ENCODE measurements around the gene PTPRS. TPM values are rescaled to one million over a fixed set of nuclear protein-coding genes. Genes with fewer than 3 reads are reported as not detected.

PTPRS gene
- total RNA-seq, 1 donor from 2014 or later, result 107 TPM

- Histone ChIP-seq H3K9me3 (no peaks in the 10 kb centered on the region), H3K4me3 (peak overlapping the region; percentile 68), H3K27ac (peak overlapping the region; percentile 31), H3K27me3 (ENCODE audit: low read depth) (peaks cover 27% of the 10 kb centered on the region), H3K36me3 (no peaks in the 10 kb centered on the region), H3K4me1 (peaks cover 34% of the 10 kb centered on the region)
- DNase-seq (no peak), ATAC-seq (peak; percentile 57 to 66)
- intact Hi-C loops (cut with DNase I), result no loop called here
- TF ChIP-seq, protein P1, sequence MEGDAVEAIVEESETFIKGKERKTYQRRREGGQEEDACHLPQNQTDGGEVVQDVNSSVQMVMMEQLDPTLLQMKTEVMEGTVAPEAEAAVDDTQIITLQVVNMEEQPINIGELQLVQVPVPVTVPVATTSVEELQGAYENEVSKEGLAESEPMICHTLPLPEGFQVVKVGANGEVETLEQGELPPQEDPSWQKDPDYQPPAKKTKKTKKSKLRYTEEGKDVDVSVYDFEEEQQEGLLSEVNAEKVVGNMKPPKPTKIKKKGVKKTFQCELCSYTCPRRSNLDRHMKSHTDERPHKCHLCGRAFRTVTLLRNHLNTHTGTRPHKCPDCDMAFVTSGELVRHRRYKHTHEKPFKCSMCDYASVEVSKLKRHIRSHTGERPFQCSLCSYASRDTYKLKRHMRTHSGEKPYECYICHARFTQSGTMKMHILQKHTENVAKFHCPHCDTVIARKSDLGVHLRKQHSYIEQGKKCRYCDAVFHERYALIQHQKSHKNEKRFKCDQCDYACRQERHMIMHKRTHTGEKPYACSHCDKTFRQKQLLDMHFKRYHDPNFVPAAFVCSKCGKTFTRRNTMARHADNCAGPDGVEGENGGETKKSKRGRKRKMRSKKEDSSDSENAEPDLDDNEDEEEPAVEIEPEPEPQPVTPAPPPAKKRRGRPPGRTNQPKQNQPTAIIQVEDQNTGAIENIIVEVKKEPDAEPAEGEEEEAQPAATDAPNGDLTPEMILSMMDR (IDR thresholded peaks at IDR 0.05), result no peak
Observed at GRCh38 chr19:5293612-5294378, 46.8 kb downstream of the PTPRS start.

GRCh38 chr19:5292822-5293611, 47.6 kb downstream of the PTPRS start:
- peak overlapping the region; percentile 78 for H3K27ac ChIP-seq

DNA sequence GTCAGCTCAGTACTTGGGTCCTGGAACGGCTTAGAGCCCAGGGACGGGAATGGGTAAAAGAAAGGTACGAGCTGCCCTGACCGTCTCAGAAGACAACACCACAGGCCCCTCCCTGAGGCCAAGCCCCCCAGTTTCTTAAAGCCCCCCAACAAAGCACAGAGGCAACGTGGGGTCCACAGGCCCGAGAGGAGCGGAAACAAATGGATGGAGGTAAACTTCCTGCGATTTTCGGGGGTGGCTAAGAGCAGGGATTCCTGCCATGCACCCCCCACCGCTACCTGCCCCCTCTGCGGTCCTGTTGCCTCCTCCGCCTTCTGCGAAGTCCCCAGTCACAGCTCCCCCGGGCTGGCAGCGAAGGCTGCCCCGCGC, 48.2 kb downstream of the PTPRS start:
- Histone ChIP-seq H3K4me1 (peaks cover 34% of the 10 kb centered on the region), H3K4me3 (peak overlapping the region; percentile 68), H3K27ac (peak overlapping the region; percentile 78), H3K27me3 (ENCODE audit: low read depth) (peaks cover 27% of the 10 kb centered on the region), H3K36me3 (no peaks in the 10 kb centered on the region), H3K9me3 (no peaks in the 10 kb centered on the region)
- DNase-seq, result no peak
- ATAC-seq, result no peak
- TF ChIP-seq, protein P1 (IDR thresholded peaks at IDR 0.05), result no peak
- intact Hi-C loops (cut with DNase I), result no loop called here

More at GRCh38 chr19:5292822-5293611, 47.6 kb downstream of the PTPRS start:
- peak; percentile 54 for DNase-seq
- TF ChIP-seq, protein P1 (IDR thresholded peaks at IDR 0.05), result no peak
- Histone ChIP-seq H3K36me3 (no peaks in the 10 kb centered on the region), H3K9me3 (no peaks in the 10 kb centered on the region), H3K4me3 (peak overlapping the region; percentile 68), H3K4me1 (peaks cover 34% of the 10 kb centered on the region), H3K27me3 (ENCODE audit: low read depth) (peaks cover 27% of the 10 kb centered on the region)
- peak; percentile 92 to 95 for ATAC-seq
- intact Hi-C loops (cut with DNase I), result no loop called here

DNA sequence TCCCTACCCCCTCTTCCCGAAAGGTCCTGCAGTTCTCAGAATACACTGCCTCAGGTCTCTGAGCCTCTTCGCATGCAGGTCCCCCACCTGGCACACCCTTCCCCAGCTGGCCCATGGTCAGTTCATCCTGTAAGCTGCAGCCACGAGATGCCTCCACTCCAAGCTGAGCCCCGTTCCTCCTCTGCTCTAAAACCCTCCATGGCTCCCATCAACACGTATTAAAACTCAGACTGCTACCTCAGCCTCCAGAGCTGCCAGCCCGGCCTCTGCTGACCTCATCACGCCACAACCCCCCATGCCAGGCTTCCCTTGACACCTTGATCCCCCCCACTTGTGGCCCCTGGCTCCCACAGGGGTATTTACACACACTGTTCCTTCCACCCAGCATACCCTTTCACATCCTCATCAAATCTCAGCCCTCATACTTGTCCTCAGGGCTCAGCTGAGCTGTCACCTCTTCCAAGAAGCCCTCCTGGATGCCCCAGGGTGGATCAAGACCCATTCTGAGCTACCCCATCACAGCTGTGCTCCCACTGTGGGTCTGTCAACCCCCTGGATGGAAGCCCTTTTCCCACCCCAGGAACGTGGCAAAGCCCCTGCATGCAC, 48.9 kb downstream of the PTPRS start:
- H3K27ac ChIP-seq, result peak overlapping the region; percentile 78
- H3K36me3 ChIP-seq, result no peaks in the 10 kb centered on the region
- intact Hi-C loops (cut with DNase I), result no loop called here
- no peak for ATAC-seq
- TF ChIP-seq, protein P1 (IDR thresholded peaks at IDR 0.05), result no peak
- peak overlapping the region; percentile 68 for H3K4me3 ChIP-seq
- H3K9me3 ChIP-seq, result no peaks in the 10 kb centered on the region
- peaks cover 34% of the 10 kb centered on the region for H3K4me1 ChIP-seq
- peaks cover 27% of the 10 kb centered on the region for H3K27me3 ChIP-seq (ENCODE audit: low read depth)
- no peak for DNase-seq

Other genes starting within 250 kb of the PTPRS start
- gene ZNRF4, start 114.6 kb upstream of the PTPRS start, total RNA-seq, result not detected
- gene TINCR, start 227.1 kb upstream of the PTPRS start, total RNA-seq, result 3.9 TPM

Measured in lower lobe of right lung (tissue), 2 donors.